SK-N-SH (cell line): ENCODE data around the gene GSG1L2.

Source experiments
- CTCF ChIP-seq: fragments of 200-600 bp; sonication (generic); IDR thresholded peaks from 2 replicates; pipeline ENCODE4 v1.6.1; 2017; ENCODE audit warnings: antibody characterized with exemption, mild to moderate bottlenecking, moderate library complexity
- TAF1 ChIP-seq: IDR thresholded peaks from 2 replicates; pipeline ENCODE4 v1.6.1; 2012; ENCODE audit warnings: low read depth, mild to moderate bottlenecking, low read length, moderate library complexity, borderline replicate concordance

GRCh38 chr17:9814337-9814945 is 7.4 kb downstream of the GSG1L2 start:
- TF ChIP-seq TAF1 (no peak), CTCF (no peak)
